ENCODE data around the gene OXLD1.
"Not testable (repeated sequence)": the region's sequence is repeated elsewhere in the genome, so short reads cannot be mapped to it uniquely, and the experiment has no call there.

The OXLD1 gene

GRCh38 chr17:81682565-81683207 lies 16.3 kb upstream of the OXLD1 start:
- no peak for DNase-seq

GRCh38 chr17:81681672-81682071 lies 15.3 kb upstream of the OXLD1 start:
- no peak for DNase-seq

GRCh38 chr17:81680150-81680549 lies 13.7 kb upstream of the OXLD1 start:
- no peak for DNase-seq

GRCh38 chr17:81676906-81677305 lies 10.5 kb upstream of the OXLD1 start:
- DNase-seq, result no peak

GRCh38 chr17:81675515-81676221 lies 9.3 kb upstream of the OXLD1 start:
- DNase-seq, result not testable (repeated sequence)

GRCh38 chr17:81673561-81674258 lies 7.3 kb upstream of the OXLD1 start:
- no peak for DNase-seq

- no peak for DNase-seq
These were observed 6.5 kb upstream of the OXLD1 start for GRCh38 chr17:81672954-81673353.

- no peak for DNase-seq
These were observed 6.1 kb upstream of the OXLD1 start for GRCh38 chr17:81672504-81672903.

- no peak for DNase-seq
These were observed 1.3 kb upstream of the OXLD1 start for GRCh38 chr17:81667754-81668153.

GRCh38 chr17:81666092-81666341 lies 388 bp downstream of the OXLD1 start:
- DNase-seq, result peak; percentile 67

- no peak for DNase-seq
These were observed 957 bp downstream of the OXLD1 start for GRCh38 chr17:81665205-81666091.

- no peak for DNase-seq
These were observed 2.3 kb downstream of the OXLD1 start for GRCh38 chr17:81664051-81664470.

- DNase-seq, result no peak
These were observed 4.4 kb downstream of the OXLD1 start for GRCh38 chr17:81662002-81662401.

GRCh38 chr17:81660441-81660840 lies 6.0 kb downstream of the OXLD1 start:
- DNase-seq, result no peak

- no peak for DNase-seq
These were observed 7.4 kb downstream of the OXLD1 start for GRCh38 chr17:81659038-81659437.

GRCh38 chr17:81656835-81657234 lies 9.6 kb downstream of the OXLD1 start:
- DNase-seq, result no peak

- no peak for DNase-seq
These were observed 10.2 kb downstream of the OXLD1 start, which contains the start of gene PDE6G for GRCh38 chr17:81656118-81656743. PDE6G (minus strand) TSS chr17:81656542; CDS start chr17:81653305, 3,237 bp downstream.

GRCh38 chr17:81655378-81656117 lies 10.9 kb downstream of the OXLD1 start:
- no peak for DNase-seq

- no peak for DNase-seq
These were observed 13.3 kb downstream of the OXLD1 start for GRCh38 chr17:81652906-81653771.

- DNase-seq, result no peak
These were observed 14.7 kb downstream of the OXLD1 start for GRCh38 chr17:81651692-81652091.

GRCh38 chr17:81650951-81651350 lies 15.5 kb downstream of the OXLD1 start:
- no peak for DNase-seq

All from GDM1 (cell line).